ENCODE data around the gene FEM1A.
A peak's percentile ranks its signal among the peaks of the same experiment; 100 is the strongest.
"Not testable (repeated sequence)": the region's sequence is repeated elsewhere in the genome, so short reads cannot be mapped to it uniquely, and the experiment has no call there.

Gene FEM1A

GRCh38 chr19:4791183-4792018 lies at the start of gene FEM1A:
FEM1A (plus strand) TSS chr19:4791734; CDS start chr19:4791855, 121 bp downstream.
- DNase-seq (ENCODE audit: low spot score) = peak; percentile 98

GRCh38 chr19:4742723-4743646 lies 48.5 kb upstream of the FEM1A start:
- no peak for DNase-seq (ENCODE audit: low spot score)

- peak; percentile 78 for DNase-seq (ENCODE audit: low spot score)
Observed at GRCh38 chr19:4744451-4745174, 46.9 kb upstream of the FEM1A start.

- not testable (repeated sequence) for DNase-seq (ENCODE audit: low spot score)
Observed at GRCh38 chr19:4745175-4745574, 46.4 kb upstream of the FEM1A start.

GRCh38 chr19:4745986-4746385 lies 45.5 kb upstream of the FEM1A start:
- no peak for DNase-seq (ENCODE audit: low spot score)

- no peak for DNase-seq (ENCODE audit: low spot score)
Observed at GRCh38 chr19:4748185-4748584, 43.3 kb upstream of the FEM1A start.

- DNase-seq (ENCODE audit: low spot score) = no peak
Observed at GRCh38 chr19:4748589-4748988, 42.9 kb upstream of the FEM1A start.

GRCh38 chr19:4749870-4750590 lies 41.5 kb upstream of the FEM1A start:
- no peak for DNase-seq (ENCODE audit: low spot score)

GRCh38 chr19:4754248-4754647 lies 37.3 kb upstream of the FEM1A start:
- no peak for DNase-seq (ENCODE audit: low spot score)

GRCh38 chr19:4755459-4755858 lies 36.1 kb upstream of the FEM1A start:
- no peak for DNase-seq (ENCODE audit: low spot score)

GRCh38 chr19:4758082-4758481 lies 33.5 kb upstream of the FEM1A start:
- no peak for DNase-seq (ENCODE audit: low spot score)

GRCh38 chr19:4758659-4759058 lies 32.9 kb upstream of the FEM1A start:
- DNase-seq (ENCODE audit: low spot score) = no peak

GRCh38 chr19:4759388-4760284 lies 31.9 kb upstream of the FEM1A start:
- DNase-seq (ENCODE audit: low spot score) = peak; percentile 99

- DNase-seq (ENCODE audit: low spot score) = no peak
Observed at GRCh38 chr19:4760285-4760650, 31.3 kb upstream of the FEM1A start.

GRCh38 chr19:4763021-4763420 lies 28.5 kb upstream of the FEM1A start:
- DNase-seq (ENCODE audit: low spot score) = no peak

GRCh38 chr19:4764393-4764660 lies 27.2 kb upstream of the FEM1A start:
- DNase-seq (ENCODE audit: low spot score) = no peak

GRCh38 chr19:4768934-4769777 lies 22.4 kb upstream of the FEM1A start:
- peak; percentile 86 for DNase-seq (ENCODE audit: low spot score)

- DNase-seq (ENCODE audit: low spot score) = no peak
Observed at GRCh38 chr19:4772566-4772965, 19.0 kb upstream of the FEM1A start.

- DNase-seq (ENCODE audit: low spot score) = no peak
Observed at GRCh38 chr19:4773047-4773640, 18.4 kb upstream of the FEM1A start.

GRCh38 chr19:4774136-4774535 lies 17.4 kb upstream of the FEM1A start:
- no peak for DNase-seq (ENCODE audit: low spot score)

Measured in COLO829 (cell line).